ENCODE data around the gene NT5DC4.

DNA sequence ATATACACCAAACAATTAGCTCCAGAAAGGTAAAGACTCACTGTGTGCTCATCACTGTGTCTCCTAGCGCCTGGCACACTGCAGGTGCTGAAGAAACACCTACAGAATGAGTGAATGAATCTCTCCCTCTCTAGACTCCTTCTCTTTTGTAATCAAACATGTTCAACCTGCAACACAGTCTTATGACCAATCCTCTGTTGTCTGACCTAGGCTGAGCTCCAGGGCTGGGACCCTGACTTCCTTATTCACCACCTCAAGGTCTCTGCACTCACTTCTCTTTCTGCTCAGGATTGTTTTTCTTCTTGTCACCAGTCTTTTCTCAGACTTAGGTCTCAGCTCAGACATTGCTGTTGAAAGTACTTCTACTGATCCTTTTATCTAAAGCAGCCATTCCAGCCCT, 33.7 kb downstream of the NT5DC4 start:
- TF ChIP-seq, protein P1, sequence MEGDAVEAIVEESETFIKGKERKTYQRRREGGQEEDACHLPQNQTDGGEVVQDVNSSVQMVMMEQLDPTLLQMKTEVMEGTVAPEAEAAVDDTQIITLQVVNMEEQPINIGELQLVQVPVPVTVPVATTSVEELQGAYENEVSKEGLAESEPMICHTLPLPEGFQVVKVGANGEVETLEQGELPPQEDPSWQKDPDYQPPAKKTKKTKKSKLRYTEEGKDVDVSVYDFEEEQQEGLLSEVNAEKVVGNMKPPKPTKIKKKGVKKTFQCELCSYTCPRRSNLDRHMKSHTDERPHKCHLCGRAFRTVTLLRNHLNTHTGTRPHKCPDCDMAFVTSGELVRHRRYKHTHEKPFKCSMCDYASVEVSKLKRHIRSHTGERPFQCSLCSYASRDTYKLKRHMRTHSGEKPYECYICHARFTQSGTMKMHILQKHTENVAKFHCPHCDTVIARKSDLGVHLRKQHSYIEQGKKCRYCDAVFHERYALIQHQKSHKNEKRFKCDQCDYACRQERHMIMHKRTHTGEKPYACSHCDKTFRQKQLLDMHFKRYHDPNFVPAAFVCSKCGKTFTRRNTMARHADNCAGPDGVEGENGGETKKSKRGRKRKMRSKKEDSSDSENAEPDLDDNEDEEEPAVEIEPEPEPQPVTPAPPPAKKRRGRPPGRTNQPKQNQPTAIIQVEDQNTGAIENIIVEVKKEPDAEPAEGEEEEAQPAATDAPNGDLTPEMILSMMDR (conservative IDR thresholded peaks at IDR 0.05; ENCODE audit: low read length): no peak
- no peak for TF ChIP-seq EZH2phosphoT487 (IDR thresholded peaks at IDR 0.05; ENCODE audit: borderline replicate concordance, low read depth, low read length)

Data from OCI-LY7 (cell line).